B cell (primary cell): ENCODE results near the gene TNFAIP8L3. TPM values are rescaled to one million over a fixed set of nuclear protein-coding genes. Genes with fewer than 3 reads are reported as not detected.

Experiments
- ATAC-seq: fragments of 200-7000 bp; cut with Tn5 transposase; one replicate; pipeline ENCODE4 v1.10.0; 2021; ENCODE audit warnings: low read depth, mild to moderate bottlenecking, moderate number of reproducible peaks, moderate library complexity
- CTCF ChIA-PET: fragments of 350-600 bp; sonication (Branson Sonifier 250); formaldehyde crosslinking; loops from one replicate; lab custom pipeline; 2021; ENCODE audit warnings: antibody characterized with exemption, inconsistent platforms; lab: Charles Lee
- POLR2A ChIA-PET: fragments of 350-600 bp; sonication (Branson Sonifier 250); formaldehyde crosslinking; loops from one replicate; lab custom pipeline; 2021; ENCODE audit warnings: antibody characterized with exemption; lab: Charles Lee
- DNase-seq: peaks from one replicate; pipeline ENCODE4 v3.0.0; 2013
- H2AFZ ChIP-seq: 2 replicates; pipeline ENCODE4 v1.6.1; 2012; ENCODE audit warnings: mild to moderate bottlenecking, low read depth, low read length; ENCODE audit not compliant: insufficient read depth, poor library complexity, severe bottlenecking
- H3K27ac ChIP-seq, 2 donors: 1 replicate in 1 of 2; 2 replicates in 1 of 2; pipeline ENCODE4 v1.5.1; 2012 to 2013; ENCODE audit warnings: low read length in 2 of 2, mild to moderate bottlenecking in 2 of 2, moderate library complexity in 1 of 2
- H3K27me3 ChIP-seq, 4 experiments: fragments of 200-600 bp in 1 of 4; sonication (generic) in 1 of 4; replicated peaks in 1 of 4; 1 replicate in 2 of 4; 2 replicates in 2 of 4; pipeline versions ENCODE4 v1.6.1 to v1.7.0; 2013 to 2016; ENCODE audit warnings: low read length in 3 of 4, mild to moderate bottlenecking in 2 of 4, mixed read lengths in 1 of 4, moderate library complexity in 1 of 4; ENCODE audit not compliant: insufficient read depth in 4 of 4, control insufficient read depth in 3 of 4; ENCODE audit errors: control extremely low read depth in 1 of 4
- H3K36me3 ChIP-seq, 2 experiments: replicated peaks in 1 of 2; 1 replicate in 1 of 2; 2 replicates in 1 of 2; pipeline versions ENCODE4 v1.6.1 to v1.7.1; 2013; ENCODE audit warnings: low read length in 1 of 2; ENCODE audit not compliant: insufficient read depth in 2 of 2, control insufficient read depth in 1 of 2; ENCODE audit errors: control extremely low read depth in 1 of 2, extremely low read depth in 1 of 2
- H3K4me1 ChIP-seq, 2 donors: fragments of 200-600 bp in 1 of 2; sonication (generic) in 1 of 2; 1 replicate in 1 of 2; 2 replicates in 1 of 2; pipeline versions ENCODE4 v1.5.1 to v1.6.1; 2013 to 2017; ENCODE audit warnings: low read length in 2 of 2; ENCODE audit not compliant: control insufficient read depth in 2 of 2, insufficient read depth in 2 of 2
- H3K4me2 ChIP-seq: replicated peaks from 2 replicates; pipeline ENCODE3; 2012; ENCODE audit warnings: mild to moderate bottlenecking, low read depth, low read length; ENCODE audit not compliant: poor library complexity, severe bottlenecking
- H3K4me3 ChIP-seq, 5 experiments: fragments of 200-600 bp in 1 of 5; sonication (generic) in 1 of 5; 1 replicate in 3 of 5; 2 replicates in 2 of 5; pipeline versions ENCODE4 v1.5.1 to v1.7.0; 2011 to 2016; ENCODE audit warnings: low read length in 4 of 5, mild to moderate bottlenecking in 4 of 5, low read depth in 2 of 5, control low read depth in 1 of 5, moderate library complexity in 1 of 5; ENCODE audit not compliant: insufficient read depth in 1 of 5; ENCODE audit errors: control extremely low read depth in 1 of 5, extremely low read depth in 1 of 5
- H3K79me2 ChIP-seq: fragments of 200-600 bp; sonication (generic); one replicate; pipeline ENCODE4 v1.6.0; 2016; ENCODE audit warnings: low read length; ENCODE audit not compliant: control insufficient read depth, insufficient read depth
- H3K9ac ChIP-seq: fragments of 200-600 bp; sonication (generic); 2 replicates; pipeline ENCODE4 v1.6.1; 2017; ENCODE audit warnings: mild to moderate bottlenecking, low read length, moderate library complexity
- H3K9me3 ChIP-seq, 3 donors: one replicate each; pipeline versions ENCODE4 v1.6.1 to v1.7.1; 2013; ENCODE audit warnings: low read length in 2 of 3; ENCODE audit not compliant: control insufficient read depth in 2 of 3, insufficient read depth in 1 of 3; ENCODE audit errors: control extremely low read depth in 1 of 3
- H4K20me1 ChIP-seq: 2 replicates; pipeline ENCODE4 v1.6.0; 2012; ENCODE audit warnings: mild to moderate bottlenecking, low read length; ENCODE audit not compliant: insufficient read depth, control insufficient read depth, poor library complexity, severe bottlenecking
- H3K27ac Mint-ChIP-seq: one replicate; pipeline ENCODE4 v1.8.0; 2021; ENCODE audit warnings: mixed read lengths
- H3K27me3 Mint-ChIP-seq: one replicate; pipeline ENCODE4 v1.8.0; 2021; ENCODE audit warnings: mixed read lengths
- H3K4me1 Mint-ChIP-seq: one replicate; pipeline ENCODE4 v1.8.0; 2021; ENCODE audit warnings: mixed read lengths
- H3K4me3 Mint-ChIP-seq: one replicate; pipeline ENCODE4 v1.8.0; 2021; ENCODE audit warnings: mixed read lengths
- H3K9me3 Mint-ChIP-seq: one replicate; pipeline ENCODE4 v1.8.0; 2022; ENCODE audit warnings: mixed read lengths; ENCODE audit not compliant: insufficient read depth
- EZH2 ChIP-seq: IDR thresholded peaks from 2 replicates; pipeline ENCODE4 v1.6.1; 2012; ENCODE audit warnings: borderline replicate concordance, low read depth, mild to moderate bottlenecking, moderate library complexity, low read length; ENCODE audit not compliant: insufficient read depth, poor library complexity, severe bottlenecking
- WGBS: methylation state at CpG from one replicate; pipeline ENCODE4 v1.1.5; 2013; ENCODE audit warnings: missing lambda C conversion rate; ENCODE audit not compliant: insufficient coverage; 5-methylcytosine and 5-hydroxymethylcytosine counted together
- intact Hi-C: fragments of 100-400 bp; cut with micrococcal nuclease; formaldehyde crosslinking; loops from one replicate; pipeline ENCODE4 v1.10.0; 2022
- polyA plus RNA-seq: library from polyadenylated mRNA; depleted of rRNA; stranded (reverse); fragments of >200 nt; gene quantifications from 2 replicates; pipeline ENCODE4 v1.2.3, GENCODE V29; 2012
- total RNA-seq, 2 donors: library from RNA; stranded (reverse); fragments of 120-200 nt in 1 of 2; gene quantifications; 1 replicate in 1 of 2; 2 replicates in 1 of 2; pipeline versions ENCODE4 v1.2.3 to v1.2.4, GENCODE V29; 2013 to 2022
- TF ChIP-seq, protein P1 (sequence below): fragments of 200-600 bp; IDR thresholded peaks from one replicate; pipeline ENCODE4 v1.8.0; 2022; ENCODE audit warnings: antibody characterized with exemption, mild to moderate bottlenecking

The TNFAIP8L3 gene
- total and polyA plus RNA-seq, 2 donors (not counting 1 experiment from before 2014, with no cell fraction given), result not detected

DNA sequence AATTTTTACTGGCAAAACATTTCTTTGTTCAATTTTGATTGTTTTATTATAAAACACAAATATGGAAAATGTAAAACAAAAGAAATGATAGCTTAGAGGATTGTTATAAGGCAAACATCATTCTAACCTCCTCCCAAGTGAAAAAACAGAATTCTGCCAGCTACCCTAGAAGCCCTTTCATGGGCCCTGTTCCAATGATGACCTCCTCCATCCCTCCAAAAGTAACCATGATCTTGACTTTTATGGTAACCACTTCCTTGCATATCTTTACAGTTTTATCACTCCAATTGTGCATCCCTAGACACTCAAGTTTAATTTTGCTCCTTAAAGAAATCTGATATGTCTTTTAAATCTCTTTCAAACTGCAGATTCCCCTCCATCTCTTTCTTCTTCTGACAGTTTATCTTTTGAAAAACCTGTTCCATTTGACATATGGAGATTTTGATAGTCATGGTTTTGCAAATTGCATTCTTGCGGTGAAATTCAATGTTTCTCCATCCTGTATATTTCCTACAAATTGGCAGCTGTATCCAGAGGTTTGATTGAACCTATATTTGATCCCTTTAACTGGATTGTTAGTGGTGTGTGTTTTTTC is 27.0 kb upstream of the TNFAIP8L3 start:
- H3K9me3 ChIP-seq, result peaks cover 0 to 3% (median 2%) of the 10 kb centered on the region in 3 donors
- peaks cover 0 to 4% (median 2%) of the 10 kb centered on the region in 4 experiments for H3K27me3 ChIP-seq
- Mint-ChIP-seq H3K27me3 (peaks cover 20% of the 10 kb centered on the region), H3K27ac (no peak overlapping the region), H3K4me1 (no peaks in the 10 kb centered on the region), H3K9me3 (peaks cover 5% of the 10 kb centered on the region), H3K4me3 (no peak overlapping the region)
- no peak for ATAC-seq
- no peak overlapping the region for H3K27ac ChIP-seq
- H3K79me2 ChIP-seq, result no peaks in the 10 kb centered on the region
- TF ChIP-seq EZH2, result no peak
- TF ChIP-seq, protein P1, sequence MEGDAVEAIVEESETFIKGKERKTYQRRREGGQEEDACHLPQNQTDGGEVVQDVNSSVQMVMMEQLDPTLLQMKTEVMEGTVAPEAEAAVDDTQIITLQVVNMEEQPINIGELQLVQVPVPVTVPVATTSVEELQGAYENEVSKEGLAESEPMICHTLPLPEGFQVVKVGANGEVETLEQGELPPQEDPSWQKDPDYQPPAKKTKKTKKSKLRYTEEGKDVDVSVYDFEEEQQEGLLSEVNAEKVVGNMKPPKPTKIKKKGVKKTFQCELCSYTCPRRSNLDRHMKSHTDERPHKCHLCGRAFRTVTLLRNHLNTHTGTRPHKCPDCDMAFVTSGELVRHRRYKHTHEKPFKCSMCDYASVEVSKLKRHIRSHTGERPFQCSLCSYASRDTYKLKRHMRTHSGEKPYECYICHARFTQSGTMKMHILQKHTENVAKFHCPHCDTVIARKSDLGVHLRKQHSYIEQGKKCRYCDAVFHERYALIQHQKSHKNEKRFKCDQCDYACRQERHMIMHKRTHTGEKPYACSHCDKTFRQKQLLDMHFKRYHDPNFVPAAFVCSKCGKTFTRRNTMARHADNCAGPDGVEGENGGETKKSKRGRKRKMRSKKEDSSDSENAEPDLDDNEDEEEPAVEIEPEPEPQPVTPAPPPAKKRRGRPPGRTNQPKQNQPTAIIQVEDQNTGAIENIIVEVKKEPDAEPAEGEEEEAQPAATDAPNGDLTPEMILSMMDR, result no peak
- no peak overlapping the region for H3K9ac ChIP-seq
- H3K4me1 ChIP-seq, result no peaks in the 10 kb centered on the region
- H3K36me3 ChIP-seq, result no peaks in the 10 kb centered on the region
- no peak overlapping the region for H3K4me2 ChIP-seq
- intact Hi-C loops, result no loop called here
- H3K4me3 ChIP-seq, result no peak overlapping the region
- no peak overlapping the region for H2AFZ ChIP-seq
- ChIA-PET POLR2A (no interaction called here), CTCF (no interaction called here)
- no peak for DNase-seq
- H4K20me1 ChIP-seq, result no peaks in the 10 kb centered on the region
- WGBS, result no CpG with 5 or more reads among the region's 1 CpG

DNA sequence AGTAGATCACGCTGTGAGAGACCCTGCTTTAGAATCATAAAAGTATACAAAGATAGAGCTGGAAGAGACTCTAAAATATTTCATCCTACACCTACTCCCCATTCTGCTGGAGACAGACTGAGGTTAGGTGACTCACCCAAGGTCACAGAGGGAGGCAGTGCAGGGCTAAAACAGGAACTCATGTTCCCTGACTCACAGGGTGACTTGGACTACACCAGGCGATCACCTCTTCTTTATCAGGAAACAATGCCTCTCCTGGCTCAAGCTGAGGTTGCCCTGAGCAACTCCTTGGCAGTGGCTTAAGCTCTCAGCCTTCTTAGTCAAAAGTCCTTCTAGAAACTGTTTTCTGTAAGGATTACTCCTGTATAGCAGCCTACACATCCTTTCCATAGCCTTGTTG is 26.4 kb upstream of the TNFAIP8L3 start:
- Histone ChIP-seq H3K4me1 (no peaks in the 10 kb centered on the region), H3K4me3 (no peak overlapping the region), H3K27me3 (peaks cover 0 to 4% (median 2%) of the 10 kb centered on the region in 4 experiments), H3K9me3 (peaks cover 0 to 3% (median 2%) of the 10 kb centered on the region in 3 donors), H4K20me1 (no peaks in the 10 kb centered on the region), H3K9ac (no peak overlapping the region), H2AFZ (no peak overlapping the region), H3K4me2 (no peak overlapping the region), H3K79me2 (no peaks in the 10 kb centered on the region), H3K36me3 (no peaks in the 10 kb centered on the region), H3K27ac (no peak overlapping the region)
- POLR2A ChIA-PET, result no interaction called here
- intact Hi-C loops, result no loop called here
- Mint-ChIP-seq H3K4me3 (no peak overlapping the region), H3K9me3 (peaks cover 5% of the 10 kb centered on the region), H3K27me3 (peaks cover 14% of the 10 kb centered on the region), H3K27ac (no peak overlapping the region), H3K4me1 (no peaks in the 10 kb centered on the region)
- DNase-seq (no peak), ATAC-seq (no peak)
- CTCF ChIA-PET, result no interaction called here
- no CpG with 5 or more reads among the region's 2 CpGs for WGBS
- TF ChIP-seq EZH2, result no peak
- TF ChIP-seq, protein P1, result no peak
